Measurements from ENCODE around the gene OTUD3.

GRCh38 chr1:19854866-19855265 lies 27.3 kb upstream of the OTUD3 start:
- TF ChIP-seq CTCF (IDR thresholded peaks at IDR 0.05) (no peak), POLR2A (IDR thresholded peaks at IDR 0.05) (no peak)

All from esophagus squamous epithelium (tissue), 4 donors.